MM.1S (cell line): ENCODE measurements around the gene OVOL1.

ENCODE experiments used
- DNase-seq: peaks from one replicate; pipeline ENCODE4 v3.0.0-alpha.2; 2015
- H2AFZ ChIP-seq: fragments of 300-600 bp; sonication (generic); 2 replicates; pipeline ENCODE4 v1.6.0; 2016; ENCODE audit warnings: antibody characterized with exemption, low read length
- H3F3A ChIP-seq: fragments of 300-600 bp; sonication (generic); 2 replicates; pipeline ENCODE4 v1.6.1; 2016; ENCODE audit warnings: mild to moderate bottlenecking, antibody characterized with exemption, low read length, moderate library complexity, mixed read lengths; ENCODE audit not compliant: insufficient read depth
- H3K27ac ChIP-seq: fragments of 300-600 bp; sonication (generic); 2 replicates; pipeline ENCODE4 v1.5.1; 2016; ENCODE audit warnings: mild to moderate bottlenecking, low read length
- H3K27me3 ChIP-seq: fragments of 300-600 bp; sonication (generic); replicated peaks from 2 replicates; pipeline ENCODE4 v1.6.0; 2016; ENCODE audit warnings: low read length; ENCODE audit not compliant: insufficient read depth
- H3K36me3 ChIP-seq: fragments of 300-600 bp; sonication (generic); replicated peaks from 2 replicates; pipeline ENCODE4 v1.6.1; 2016; ENCODE audit warnings: mild to moderate bottlenecking, low read length, mixed read lengths; ENCODE audit not compliant: insufficient read depth
- H3K4me1 ChIP-seq: fragments of 300-600 bp; sonication (generic); 2 replicates; pipeline ENCODE4 v1.6.1; 2016; ENCODE audit warnings: low read length, mixed read lengths
- H3K4me2 ChIP-seq: fragments of 300-600 bp; sonication (generic); 2 replicates; pipeline ENCODE4 v1.6.0; 2016; ENCODE audit warnings: low read depth, low read length
- H3K4me3 ChIP-seq: fragments of 300-600 bp; sonication (generic); 2 replicates; pipeline ENCODE4 v1.5.1; 2016; ENCODE audit warnings: low read length, mixed read lengths
- H3K79me2 ChIP-seq: fragments of 300-600 bp; sonication (generic); 2 replicates; pipeline ENCODE4 v1.6.1; 2016; ENCODE audit warnings: mixed run types, low read length, mixed read lengths
- H3K9ac ChIP-seq: fragments of 300-600 bp; sonication (generic); 2 replicates; pipeline ENCODE4 v1.6.1; 2016; ENCODE audit warnings: low read length, mixed read lengths
- H3K9me2 ChIP-seq: fragments of 300-600 bp; sonication (generic); replicated peaks from 2 replicates; pipeline ENCODE4 v1.6.1; 2016; ENCODE audit warnings: mild to moderate bottlenecking, low read length, mixed read lengths; ENCODE audit not compliant: insufficient read depth
- H3K9me3 ChIP-seq: fragments of 300-600 bp; sonication (generic); replicated peaks from 2 replicates; pipeline ENCODE4 v1.6.1; 2016; ENCODE audit warnings: mild to moderate bottlenecking, low read length, mixed read lengths; ENCODE audit not compliant: insufficient read depth
- H4K20me1 ChIP-seq: fragments of 300-600 bp; sonication (generic); 2 replicates; pipeline ENCODE4 v1.6.1; 2016; ENCODE audit warnings: mild to moderate bottlenecking, low read length, moderate library complexity, mixed read lengths; ENCODE audit not compliant: insufficient read depth
- EZH2 ChIP-seq: fragments of 300-600 bp; sonication (generic); optimal IDR thresholded peaks from 2 replicates; pipeline ENCODE3; 2017; ENCODE audit warnings: low read depth, mild to moderate bottlenecking, antibody characterized with exemption, low read length, mixed read lengths
- EZH2phosphoT487 ChIP-seq: fragments of 300-600 bp; sonication (generic); IDR thresholded peaks from 2 replicates; pipeline ENCODE4 v1.6.1; 2018; ENCODE audit warnings: antibody characterized with exemption, low read length
- TF ChIP-seq, protein P1 (sequence below): fragments of 300-600 bp; sonication (generic); IDR thresholded peaks from 2 replicates; pipeline ENCODE4 v1.5.1; 2016; ENCODE audit warnings: antibody characterized with exemption, low read length, mixed read lengths

The OVOL1 gene

DNA sequence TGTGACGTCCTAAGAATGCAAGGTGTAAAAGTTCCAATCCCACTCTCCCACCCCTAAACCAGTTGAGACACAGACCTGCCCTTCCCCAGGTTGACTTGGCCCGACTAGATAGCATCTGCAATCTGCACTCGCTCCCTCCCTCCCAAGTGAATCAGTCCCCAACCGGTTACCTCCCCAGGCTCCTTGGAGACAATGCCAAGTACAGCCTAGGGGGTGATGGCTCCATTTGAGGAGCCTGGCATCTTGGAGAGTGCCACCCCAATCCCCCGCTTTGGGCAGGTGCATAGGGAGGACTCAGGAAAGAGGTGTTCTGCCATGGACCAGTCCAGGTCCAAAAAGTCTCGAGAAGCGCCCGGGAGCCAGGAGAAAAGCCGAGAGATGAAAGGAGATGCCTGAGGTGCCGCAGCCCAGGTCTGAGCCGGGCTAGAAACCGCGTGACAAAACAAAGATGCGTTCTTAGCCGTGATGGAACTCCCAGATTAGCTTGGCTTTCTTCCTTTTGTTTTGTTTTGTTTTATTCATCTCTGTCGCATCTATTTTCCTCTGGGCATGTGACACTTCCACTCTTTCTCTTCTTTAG is 28.2 kb downstream of the OVOL1 start:
- no peaks in the 10 kb centered on the region for H3K79me2 ChIP-seq
- no peak for DNase-seq
- H3K27me3 ChIP-seq: no peaks in the 10 kb centered on the region
- H4K20me1 ChIP-seq: no peaks in the 10 kb centered on the region
- H3K9me3 ChIP-seq: no peaks in the 10 kb centered on the region
- TF ChIP-seq EZH2phosphoT487: no peak
- no peak for TF ChIP-seq EZH2
- TF ChIP-seq, protein P1, sequence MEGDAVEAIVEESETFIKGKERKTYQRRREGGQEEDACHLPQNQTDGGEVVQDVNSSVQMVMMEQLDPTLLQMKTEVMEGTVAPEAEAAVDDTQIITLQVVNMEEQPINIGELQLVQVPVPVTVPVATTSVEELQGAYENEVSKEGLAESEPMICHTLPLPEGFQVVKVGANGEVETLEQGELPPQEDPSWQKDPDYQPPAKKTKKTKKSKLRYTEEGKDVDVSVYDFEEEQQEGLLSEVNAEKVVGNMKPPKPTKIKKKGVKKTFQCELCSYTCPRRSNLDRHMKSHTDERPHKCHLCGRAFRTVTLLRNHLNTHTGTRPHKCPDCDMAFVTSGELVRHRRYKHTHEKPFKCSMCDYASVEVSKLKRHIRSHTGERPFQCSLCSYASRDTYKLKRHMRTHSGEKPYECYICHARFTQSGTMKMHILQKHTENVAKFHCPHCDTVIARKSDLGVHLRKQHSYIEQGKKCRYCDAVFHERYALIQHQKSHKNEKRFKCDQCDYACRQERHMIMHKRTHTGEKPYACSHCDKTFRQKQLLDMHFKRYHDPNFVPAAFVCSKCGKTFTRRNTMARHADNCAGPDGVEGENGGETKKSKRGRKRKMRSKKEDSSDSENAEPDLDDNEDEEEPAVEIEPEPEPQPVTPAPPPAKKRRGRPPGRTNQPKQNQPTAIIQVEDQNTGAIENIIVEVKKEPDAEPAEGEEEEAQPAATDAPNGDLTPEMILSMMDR: no peak
- no peaks in the 10 kb centered on the region for H3K9me2 ChIP-seq
- 0 out of 2 replicates have a peak, but pooled peaks cover 8% of the 10 kb centered on the region for H3K4me1 ChIP-seq
- H3K36me3 ChIP-seq: no peaks in the 10 kb centered on the region
- H2AFZ ChIP-seq: no peak overlapping the region
- H3K27ac ChIP-seq: no peak overlapping the region
- no peak overlapping the region for H3K4me2 ChIP-seq
- no peak overlapping the region for H3K9ac ChIP-seq
- no peak overlapping the region for H3K4me3 ChIP-seq
- H3F3A ChIP-seq: peaks cover 4% of the 10 kb centered on the region

DNA sequence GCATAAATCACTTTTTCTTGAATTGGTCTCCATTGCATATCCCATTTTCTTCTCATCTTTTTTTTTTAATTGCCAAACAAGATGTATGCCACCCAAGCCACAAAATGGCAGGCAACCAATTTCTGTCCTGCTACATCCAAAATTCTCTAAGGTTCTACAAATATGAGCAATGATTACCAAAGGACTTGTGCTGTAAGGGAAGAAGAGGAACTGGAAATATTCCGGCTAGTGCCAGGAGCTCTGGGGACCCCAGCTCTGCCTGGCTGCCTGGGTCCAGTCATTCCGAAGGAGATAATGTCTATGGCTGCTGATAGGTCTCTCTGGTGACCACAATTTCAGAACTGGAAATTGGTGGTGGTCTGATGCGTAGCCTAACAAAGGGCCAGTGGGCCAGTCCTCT is 29.8 kb downstream of the OVOL1 start:
- no peaks in the 10 kb centered on the region for H3K36me3 ChIP-seq
- H3F3A ChIP-seq: peaks cover 4% of the 10 kb centered on the region
- no peaks in the 10 kb centered on the region for H3K9me3 ChIP-seq
- H3K9me2 ChIP-seq: no peaks in the 10 kb centered on the region
- no peak overlapping the region for H3K27ac ChIP-seq
- no peak overlapping the region for H2AFZ ChIP-seq
- H3K4me2 ChIP-seq: no peak overlapping the region
- no peaks in the 10 kb centered on the region for H3K79me2 ChIP-seq
- DNase-seq: no peak
- H4K20me1 ChIP-seq: no peaks in the 10 kb centered on the region
- H3K4me1 ChIP-seq: 0 out of 2 replicates have a peak, but pooled peaks cover 8% of the 10 kb centered on the region
- H3K4me3 ChIP-seq: no peak overlapping the region
- TF ChIP-seq EZH2phosphoT487 (no peak), EZH2 (no peak)
- TF ChIP-seq, protein P1: no peak
- H3K9ac ChIP-seq: no peak overlapping the region
- H3K27me3 ChIP-seq: no peaks in the 10 kb centered on the region

DNA sequence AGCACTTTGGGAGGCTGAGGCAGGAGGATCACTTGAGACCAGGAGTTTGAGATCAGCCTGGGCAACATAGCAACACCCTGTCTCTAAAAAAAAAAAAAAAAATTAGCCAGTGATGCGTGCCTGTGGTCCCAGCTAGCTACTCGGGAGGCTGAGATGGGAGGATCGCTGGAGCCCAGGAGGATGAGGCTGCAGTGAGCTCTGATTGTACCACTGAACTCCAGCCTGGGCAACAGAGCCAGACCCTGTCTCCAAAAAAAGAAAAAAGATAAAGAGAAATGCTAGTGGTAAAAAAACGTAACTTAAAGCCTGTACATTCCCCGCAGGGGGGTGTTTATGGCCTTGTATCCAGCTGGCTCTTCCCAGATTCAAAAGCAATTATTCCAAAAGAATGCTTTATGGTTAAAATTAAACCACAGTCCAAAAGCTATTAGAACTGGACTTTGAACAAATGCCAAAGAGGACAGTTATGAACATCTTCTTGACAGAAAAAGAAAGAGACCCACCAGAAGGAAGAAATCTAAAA is 30.5 kb downstream of the OVOL1 start:
- Histone ChIP-seq H3K27ac (peak overlapping the region; percentile 45; the same call in 1 of the 2 replicates), H3K27me3 (no peaks in the 10 kb centered on the region), H3K4me3 (peak overlapping the region; percentile 51), H2AFZ (peak overlapping the region; percentile 46; the same call in 1 of the 2 replicates), H3K9me2 (no peaks in the 10 kb centered on the region), H3K4me2 (peak overlapping the region; percentile 69), H3F3A (peaks cover 4% of the 10 kb centered on the region), H3K36me3 (no peaks in the 10 kb centered on the region), H3K79me2 (no peaks in the 10 kb centered on the region), H3K9me3 (no peaks in the 10 kb centered on the region), H3K9ac (peak overlapping the region; percentile 34; the same call in 1 of the 2 replicates), H3K4me1 (0 out of 2 replicates have a peak, but pooled peaks cover 8% of the 10 kb centered on the region), H4K20me1 (no peaks in the 10 kb centered on the region)
- TF ChIP-seq EZH2phosphoT487: no peak
- TF ChIP-seq, protein P1: no peak
- TF ChIP-seq EZH2: no peak
- no peak for DNase-seq
